H1 (cell line): ENCODE results near the gene MUC5B.

Source experiments
- ATF3 ChIP-seq: IDR thresholded peaks from 2 replicates; pipeline ENCODE4 v1.6.1; 2011; ENCODE audit warnings: low read depth, mild to moderate bottlenecking, low read length; ENCODE audit not compliant: insufficient read depth
- CEBPB ChIP-seq: IDR thresholded peaks from 2 replicates; pipeline ENCODE4 v1.6.1; 2012; ENCODE audit warnings: low read depth, low read length
- CTCF ChIP-seq, 3 experiments: IDR thresholded peaks; 1 replicate in 2 of 3; 2 replicates in 1 of 3; pipeline versions ENCODE4 v1.5.1 to v1.6.1; 2011; ENCODE audit warnings: low read length in 3 of 3, mild to moderate bottlenecking in 3 of 3, inconsistent platforms in 2 of 3, low read depth in 1 of 3, moderate library complexity in 1 of 3; ENCODE audit not compliant: insufficient read depth in 1 of 3; ENCODE audit errors: control extremely low read depth in 1 of 3
- EP300 ChIP-seq, 2 experiments: IDR thresholded peaks; 1 replicate in 1 of 2; 2 replicates in 1 of 2; pipeline ENCODE4 v1.6.1; 2011 to 2012; ENCODE audit warnings: low read depth in 2 of 2, low read length in 2 of 2, mild to moderate bottlenecking in 2 of 2, borderline replicate concordance in 1 of 2, inconsistent platforms in 1 of 2, moderate library complexity in 1 of 2
- JUN ChIP-seq: IDR thresholded peaks from 2 replicates; pipeline ENCODE4 v1.6.1; 2011; ENCODE audit warnings: low read depth, mild to moderate bottlenecking, improper control_type of control experiment, low read length
- NRF1 ChIP-seq: IDR thresholded peaks from 2 replicates; pipeline ENCODE4 v1.6.1; 2011; ENCODE audit warnings: mild to moderate bottlenecking, low read depth, low read length, improper control_type of control experiment
- POLR2A ChIP-seq, 2 experiments: IDR thresholded peaks; 1 replicate in 1 of 2; 2 replicates in 1 of 2; pipeline ENCODE4 v1.6.1; 2011; ENCODE audit warnings: low read depth in 2 of 2, low read length in 2 of 2, mild to moderate bottlenecking in 2 of 2; ENCODE audit errors: control extremely low read depth in 1 of 2
- SIN3A ChIP-seq, 2 experiments: IDR thresholded peaks in 1 of 2; conservative IDR thresholded peaks in 1 of 2; 2 replicates each; pipeline ENCODE4 v1.6.1; 2011 to 2012; ENCODE audit warnings: low read length in 2 of 2, improper control_type of control experiment in 1 of 2, low read depth in 1 of 2, mild to moderate bottlenecking in 1 of 2
- TAF1 ChIP-seq: IDR thresholded peaks from 2 replicates; pipeline ENCODE4 v1.6.1; 2011; ENCODE audit warnings: mild to moderate bottlenecking, low read depth, low read length

- no peak for TF ChIP-seq TAF1
- no peak for TF ChIP-seq NRF1
- peak in 2 of 3 experiments; percentile 94 to 95; a peak in 3 of 4 replicates for TF ChIP-seq CTCF (IDR thresholded peaks at IDR 0.05; ENCODE audit: control extremely low read depth in 1 of 3, insufficient read depth in 1 of 3, low read depth in 1 of 3, low read length in 3 of 3)
- TF ChIP-seq EP300 (IDR thresholded peaks at IDR 0.05; ENCODE audit: borderline replicate concordance in 1 of 2, low read depth in 2 of 2, low read length in 2 of 2) = no peak; a peak in 1 of 3 replicates
- TF ChIP-seq POLR2A (IDR thresholded peaks at IDR 0.05; ENCODE audit: control extremely low read depth in 1 of 2, low read depth in 2 of 2, low read length in 2 of 2) = no peak
- no peak for TF ChIP-seq ATF3
- TF ChIP-seq CEBPB = no peak
- TF ChIP-seq SIN3A (conservative IDR thresholded peaks at IDR 0.05 in 1 of 2, IDR thresholded peaks at IDR 0.05 in 1 of 2; ENCODE audit: low read depth in 1 of 2, low read length in 2 of 2) = no peak
- TF ChIP-seq JUN = no peak
Observed at GRCh38 chr11:1202776-1203504, 19.9 kb upstream of the MUC5B start.
